LNCAP (cell line): ENCODE results near the gene PDE6A.

Experiments
- TF ChIP-seq, protein P1 (sequence below): fragments of 450-650 bp; IDR thresholded peaks from 2 replicates; pipeline ENCODE4 v1.5.1; 2017; ENCODE audit warnings: mild to moderate bottlenecking

Gene PDE6A

DNA sequence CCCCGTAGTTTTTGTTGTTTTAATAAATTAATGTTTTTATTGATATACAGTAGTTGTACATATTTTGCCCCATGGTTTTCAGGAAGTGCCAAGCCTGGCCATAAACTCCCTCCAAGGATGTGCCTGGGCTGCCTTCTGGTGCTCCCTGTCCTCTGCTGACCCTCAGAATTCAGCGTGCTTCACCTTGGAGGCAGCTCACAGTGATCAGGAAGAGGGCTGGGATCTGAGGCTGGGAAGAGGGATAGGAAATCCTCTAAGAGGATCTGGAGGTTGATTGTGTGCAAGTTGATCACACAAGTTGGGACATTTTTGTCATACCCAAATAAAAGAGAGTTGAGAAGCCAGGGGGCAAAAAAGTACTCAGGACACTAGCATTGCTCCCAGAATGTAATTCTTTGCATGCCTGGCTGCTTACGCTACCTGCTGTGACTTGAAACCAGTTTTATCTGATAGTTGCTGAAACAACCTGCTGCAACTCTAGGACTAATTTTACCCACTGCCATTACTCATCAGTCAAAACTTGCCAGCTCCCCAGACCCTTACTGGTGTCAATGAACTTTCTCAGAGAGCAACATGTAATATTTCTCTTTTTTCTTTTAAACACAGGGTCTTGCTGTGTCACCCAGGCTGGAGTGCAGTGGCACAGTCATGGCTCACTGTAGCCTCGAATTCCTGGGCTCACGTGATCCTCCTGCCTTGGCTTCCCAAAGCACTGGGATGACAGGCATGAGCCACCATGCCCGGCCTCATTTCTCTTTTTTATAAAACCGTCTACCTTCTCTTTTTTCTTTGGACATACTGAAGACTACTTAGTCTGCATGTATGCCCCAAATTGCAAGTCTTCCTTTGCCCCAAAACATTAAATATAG is 29.0 kb downstream of the PDE6A start:
- TF ChIP-seq, protein P1, sequence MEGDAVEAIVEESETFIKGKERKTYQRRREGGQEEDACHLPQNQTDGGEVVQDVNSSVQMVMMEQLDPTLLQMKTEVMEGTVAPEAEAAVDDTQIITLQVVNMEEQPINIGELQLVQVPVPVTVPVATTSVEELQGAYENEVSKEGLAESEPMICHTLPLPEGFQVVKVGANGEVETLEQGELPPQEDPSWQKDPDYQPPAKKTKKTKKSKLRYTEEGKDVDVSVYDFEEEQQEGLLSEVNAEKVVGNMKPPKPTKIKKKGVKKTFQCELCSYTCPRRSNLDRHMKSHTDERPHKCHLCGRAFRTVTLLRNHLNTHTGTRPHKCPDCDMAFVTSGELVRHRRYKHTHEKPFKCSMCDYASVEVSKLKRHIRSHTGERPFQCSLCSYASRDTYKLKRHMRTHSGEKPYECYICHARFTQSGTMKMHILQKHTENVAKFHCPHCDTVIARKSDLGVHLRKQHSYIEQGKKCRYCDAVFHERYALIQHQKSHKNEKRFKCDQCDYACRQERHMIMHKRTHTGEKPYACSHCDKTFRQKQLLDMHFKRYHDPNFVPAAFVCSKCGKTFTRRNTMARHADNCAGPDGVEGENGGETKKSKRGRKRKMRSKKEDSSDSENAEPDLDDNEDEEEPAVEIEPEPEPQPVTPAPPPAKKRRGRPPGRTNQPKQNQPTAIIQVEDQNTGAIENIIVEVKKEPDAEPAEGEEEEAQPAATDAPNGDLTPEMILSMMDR, result no peak

DNA sequence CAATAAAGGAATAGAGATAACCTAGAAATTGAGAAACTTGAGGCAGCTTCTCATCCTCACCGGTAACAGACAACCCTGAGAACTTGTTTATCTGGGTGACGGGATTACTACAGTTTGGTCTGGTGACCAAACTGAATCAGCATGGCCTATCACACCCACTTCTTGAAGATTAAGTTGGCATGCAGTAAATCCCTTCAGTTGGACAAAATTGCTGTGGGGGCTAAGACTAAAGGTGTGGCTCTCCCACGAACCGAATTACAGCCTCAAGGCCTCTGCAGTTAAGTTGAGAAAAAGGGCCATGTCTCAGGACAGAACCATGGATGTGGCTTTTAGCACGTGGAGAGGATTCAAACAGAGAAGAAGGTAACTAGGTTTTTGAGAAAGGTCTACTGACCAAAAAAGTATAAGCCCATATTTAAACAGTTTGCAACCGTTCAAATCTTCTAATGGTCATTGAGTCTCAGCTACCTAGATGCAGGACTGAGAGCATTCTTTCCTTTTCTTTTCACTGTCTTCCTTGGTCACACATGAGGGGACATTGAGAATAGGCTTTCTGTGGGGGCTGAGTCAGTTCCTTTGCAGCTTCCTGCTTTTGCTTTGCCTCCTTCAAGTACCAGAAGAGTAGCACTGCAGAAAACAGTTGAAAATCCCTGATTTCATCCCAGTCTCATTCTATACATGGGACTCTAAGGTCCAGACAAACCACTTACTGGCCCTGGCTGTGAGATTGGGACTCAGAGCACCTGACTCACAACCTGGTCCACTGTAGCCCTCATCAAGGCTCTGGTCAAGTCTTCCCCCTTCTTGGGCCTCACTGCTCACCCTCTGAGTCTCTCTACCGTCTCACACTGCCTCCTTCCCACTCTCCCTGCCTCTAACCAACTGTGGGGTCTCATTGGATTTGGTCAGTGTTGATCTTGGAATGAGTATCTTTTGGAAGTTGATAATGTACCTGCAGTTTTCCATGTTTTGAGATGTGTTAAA is 30.9 kb downstream of the PDE6A start:
- TF ChIP-seq, protein P1, result no peak

DNA sequence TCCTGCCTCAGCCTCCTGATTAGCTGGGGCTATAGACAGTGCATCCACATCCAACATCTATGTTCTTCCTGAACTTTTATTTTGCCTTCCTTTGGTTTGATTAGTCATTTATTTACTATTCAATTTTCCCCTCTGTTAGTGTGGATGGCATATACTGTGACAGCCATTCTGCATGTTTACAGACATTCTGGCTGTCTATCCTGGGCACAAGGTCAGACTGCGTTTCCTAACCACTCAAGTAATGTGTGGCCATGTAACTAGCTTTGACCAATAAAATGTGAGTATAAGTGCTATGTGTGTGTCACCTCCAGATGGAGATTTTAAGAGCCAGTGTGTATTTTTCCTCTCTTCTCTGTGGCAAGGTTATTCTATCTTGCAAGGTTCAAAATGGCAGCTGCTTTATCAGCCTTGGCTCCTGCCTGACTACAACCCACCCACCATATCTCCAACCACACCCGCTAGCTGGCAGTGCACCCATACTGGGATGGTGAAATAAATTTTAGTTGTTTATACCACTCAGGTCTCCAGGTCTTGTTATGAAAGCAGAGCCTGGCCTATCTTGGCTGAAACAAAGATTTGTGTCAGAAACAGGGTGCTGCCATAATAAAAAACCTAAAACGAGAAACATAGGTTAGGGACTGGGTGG is 32.2 kb downstream of the PDE6A start:
- TF ChIP-seq, protein P1, result no peak

DNA sequence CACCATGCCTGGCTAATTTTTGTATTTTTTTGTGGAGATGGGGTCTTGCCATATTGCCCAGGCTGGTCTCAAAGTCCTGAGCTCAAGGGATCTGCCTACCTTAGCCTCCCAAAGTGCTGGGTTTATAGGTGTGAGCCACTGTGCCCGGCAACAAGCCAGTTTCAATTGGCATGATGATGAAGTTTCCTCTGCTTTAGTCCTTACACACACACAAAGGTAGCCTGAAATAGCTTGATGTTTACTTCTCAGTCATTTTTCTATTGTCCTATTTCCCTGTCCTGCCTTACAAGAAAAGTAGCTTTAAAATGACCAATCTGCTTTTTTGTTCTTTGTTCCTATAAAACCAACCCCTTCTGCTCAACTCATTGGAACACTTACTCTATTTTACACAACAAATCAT is 33.6 kb downstream of the PDE6A start:
- TF ChIP-seq, protein P1, result no peak

DNA sequence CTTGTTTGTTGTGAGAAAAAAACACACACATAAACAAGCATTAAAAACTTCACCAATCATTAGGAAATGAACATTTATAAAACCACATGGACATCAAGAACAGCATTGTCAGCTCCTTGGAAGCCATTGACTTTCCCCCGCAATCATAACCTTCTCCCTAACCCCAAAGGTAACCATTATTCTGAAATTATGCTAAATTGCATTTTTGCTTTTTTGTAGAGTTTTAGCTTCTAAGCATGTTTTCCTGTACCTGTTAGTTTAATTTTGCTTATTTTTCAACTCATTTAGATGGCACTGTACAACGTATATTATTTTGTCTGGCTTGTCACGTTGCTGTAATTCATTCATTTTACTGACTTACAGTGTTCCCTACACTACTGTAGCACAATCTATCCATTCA is 36.8 kb downstream of the PDE6A start:
- TF ChIP-seq, protein P1, result no peak

DNA sequence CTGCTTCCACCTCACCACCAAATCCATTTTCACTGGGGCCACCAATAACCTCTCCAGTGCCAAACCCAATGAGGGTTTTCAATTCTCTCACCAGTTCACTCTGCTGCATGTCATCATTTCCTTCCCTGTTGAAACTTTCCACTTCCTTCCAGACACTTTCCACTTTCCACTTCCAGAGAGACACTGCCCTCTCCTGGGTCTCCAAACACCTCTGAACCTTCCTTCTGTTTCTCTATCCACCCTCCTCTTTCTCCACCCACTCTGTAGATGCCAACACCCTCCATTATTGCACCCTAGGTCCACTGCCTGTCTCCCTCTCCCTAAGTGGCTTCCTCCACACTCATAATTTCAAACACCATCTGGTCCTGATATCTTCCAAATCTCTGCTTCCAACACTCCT is 39.6 kb downstream of the PDE6A start:
- TF ChIP-seq, protein P1, result no peak

DNA sequence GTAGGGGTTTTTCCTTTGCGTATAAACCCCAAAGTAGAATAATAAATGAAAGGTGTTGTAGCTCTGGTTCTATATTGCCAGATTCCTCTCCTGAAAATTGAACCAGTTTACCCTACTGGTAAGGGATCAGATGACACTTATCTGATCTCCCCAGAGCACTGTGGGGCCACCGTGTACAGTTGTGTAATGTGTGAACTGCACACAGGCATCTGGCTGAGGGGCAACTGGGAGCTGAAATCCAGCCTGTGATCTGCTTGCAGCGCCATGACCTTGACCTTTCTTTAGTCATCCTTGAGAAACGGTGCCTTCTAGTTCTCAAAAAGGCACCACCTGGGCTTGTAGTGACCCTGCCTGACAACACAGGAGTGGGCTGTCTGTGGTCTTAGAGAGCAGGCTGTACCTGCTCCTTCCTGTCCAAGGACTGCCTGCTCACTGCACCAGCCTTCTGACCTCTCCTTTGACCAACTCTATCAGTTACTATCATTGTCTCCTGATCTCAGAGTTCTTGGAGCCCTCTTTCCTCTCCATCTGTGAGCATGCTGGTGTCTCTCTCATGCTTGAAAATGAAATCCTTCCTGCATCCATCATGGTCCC is 40.2 kb downstream of the PDE6A start:
- TF ChIP-seq, protein P1, result no peak
